WTC11 (cell line): ENCODE results near the gene NME2.

Experiments
- CTCF ChIP-seq: fragments of 200-600 bp; IDR thresholded peaks from 2 replicates; pipeline ENCODE4 v1.8.0; 2022; ENCODE audit warnings: antibody characterized with exemption
- E2F4 ChIP-seq: sonication (generic); formaldehyde crosslinking; IDR thresholded peaks from 2 replicates; pipeline ENCODE4 v1.8.1; 2022; ENCODE audit warnings: low read depth, mild to moderate bottlenecking, moderate library complexity, missing genetic modification reagents, borderline replicate concordance
- FOXK1 ChIP-seq: sonication (generic); formaldehyde crosslinking; IDR thresholded peaks from 2 replicates; pipeline ENCODE4 v1.8.0; 2022; ENCODE audit warnings: mild to moderate bottlenecking, moderate library complexity, missing genetic modification reagents
- FOXP1 ChIP-seq: sonication (generic); formaldehyde crosslinking; IDR thresholded peaks from 2 replicates; pipeline ENCODE4 v1.8.0; 2022; ENCODE audit warnings: missing genetic modification reagents, mild to moderate bottlenecking, moderate library complexity, borderline replicate concordance
- JUN ChIP-seq: sonication (generic); formaldehyde crosslinking; IDR thresholded peaks from 2 replicates; pipeline ENCODE4 v1.8.0; 2023; ENCODE audit warnings: mild to moderate bottlenecking, missing genetic modification reagents
- MLX ChIP-seq: sonication (generic); formaldehyde crosslinking; IDR thresholded peaks from 2 replicates; pipeline ENCODE4 v1.8.1; 2023; ENCODE audit warnings: mild to moderate bottlenecking, missing genetic modification reagents, moderate library complexity
- NFYB ChIP-seq: sonication (generic); formaldehyde crosslinking; conservative IDR thresholded peaks from 2 replicates; pipeline ENCODE4 v1.8.0; 2022; ENCODE audit warnings: low read depth, missing genetic modification reagents
- PRDM15 ChIP-seq: sonication (generic); formaldehyde crosslinking; IDR thresholded peaks from 2 replicates; pipeline ENCODE4 v1.8.0; 2022; ENCODE audit warnings: missing genetic modification reagents
- SMAD4 ChIP-seq: sonication (generic); formaldehyde crosslinking; IDR thresholded peaks from 2 replicates; pipeline ENCODE4 v1.8.0; 2022; ENCODE audit warnings: mild to moderate bottlenecking, missing genetic modification reagents
- SP1 ChIP-seq: sonication (generic); formaldehyde crosslinking; conservative IDR thresholded peaks from 2 replicates; pipeline ENCODE4 v1.8.1; 2022; ENCODE audit warnings: missing genetic modification reagents
- TCF7 ChIP-seq: sonication (generic); formaldehyde crosslinking; IDR thresholded peaks from 2 replicates; pipeline ENCODE4 v1.8.0; 2022; ENCODE audit warnings: mild to moderate bottlenecking, low read depth, missing genetic modification reagents, moderate library complexity
- ZBTB43 ChIP-seq: sonication (generic); formaldehyde crosslinking; IDR thresholded peaks from 2 replicates; pipeline ENCODE4 v1.8.1; 2023; ENCODE audit warnings: mild to moderate bottlenecking, missing genetic modification reagents

GRCh38 chr17:51200846-51201245 is 34.6 kb downstream of the NME2 start:
- TF ChIP-seq SMAD4 = no peak
- TF ChIP-seq CTCF = no peak
- no peak for TF ChIP-seq JUN
- TF ChIP-seq TCF7 (CRISPR knock-in tag) = no peak
- no peak for TF ChIP-seq ZBTB43 (CRISPR knock-in tag)
- TF ChIP-seq PRDM15 (CRISPR knock-in tag) = no peak
- TF ChIP-seq SP1 (CRISPR knock-in tag) = no peak
- no peak for TF ChIP-seq MLX (CRISPR knock-in tag)
- no peak for TF ChIP-seq NFYB (CRISPR knock-in tag)
- TF ChIP-seq FOXP1 = no peak
- no peak for TF ChIP-seq E2F4 (CRISPR knock-in tag)
- TF ChIP-seq FOXK1 (CRISPR knock-in tag) = no peak
